Transverse colon (tissue), 4 donors: ENCODE data around the gene KREMEN2.

Experiments
- CTCF ChIP-seq, 5 experiments: fragments of 200-600 bp in 3 of 5; fragments of 450-650 bp in 2 of 5; sonication (generic) in 3 of 5; IDR thresholded peaks; 1 replicate in 2 of 5; 2 replicates in 3 of 5; pipeline ENCODE4 v1.5.1; 2016 to 2017; ENCODE audit warnings: antibody characterized with exemption in 5 of 5, inconsistent platforms in 3 of 5, mild to moderate bottlenecking in 2 of 5, moderate library complexity in 1 of 5
- EP300 ChIP-seq: sonication (generic); formaldehyde crosslinking; IDR thresholded peaks from one replicate; pipeline ENCODE4 v1.6.1; 2017; ENCODE audit warnings: antibody characterized with exemption, low read depth
- POLR2AphosphoS5 ChIP-seq, 3 donors: sonication (generic); formaldehyde crosslinking; IDR thresholded peaks; one replicate each; pipeline ENCODE4 v1.6.1; 2016; ENCODE audit warnings: antibody characterized with exemption in 3 of 3

GRCh38 chr16:2930236-2930635, 33.8 kb upstream of the KREMEN2 start:
- no peak for TF ChIP-seq POLR2AphosphoS5 (IDR thresholded peaks at IDR 0.05)
- no peak for TF ChIP-seq EP300
- no peak for TF ChIP-seq CTCF (IDR thresholded peaks at IDR 0.05)
